IMR-90 (cell line): ENCODE data around the gene GBE1. TPM values are rescaled to one million over a fixed set of nuclear protein-coding genes. Genes with fewer than 3 reads are reported as not detected.
A peak's percentile ranks its signal among the peaks of the same experiment; 100 is the strongest.
"Not testable (repeated sequence)": the region's sequence is repeated elsewhere in the genome, so short reads cannot be mapped to it uniquely, and the experiment has no call there.

Experiments used
- ATAC-seq: fragments of 200-7000 bp; cut with Tn5 transposase; 2 replicates; pipeline ENCODE4 v1.9.1; 2020; ENCODE audit warnings: low read depth, mild to moderate bottlenecking, moderate library complexity
- BruUV-seq: library from RNA; stranded (reverse); fragments of 400-500 nt; replicated peaks from 2 replicates; lab custom pipeline; 2021; lab: Mats Ljungman, UMichigan
- CTCF ChIA-PET: fragments of 300-600 bp; formaldehyde crosslinking; extraction: SDS; loops from one replicate; lab custom pipeline; 2021; ENCODE audit warnings: antibody characterized with exemption; lab: Yijun Ruan, JAX
- POLR2A ChIA-PET: fragments of 300-600 bp; sonication (Branson Sonifier 250); formaldehyde crosslinking; loops from one replicate; lab custom pipeline; 2022; ENCODE audit warnings: antibody characterized with exemption; ENCODE audit not compliant: unreplicated experiment; lab: Charles Lee
- DNase-seq: peaks from one replicate; pipeline ENCODE4 v3.0.0; 2013
- H2AFZ ChIP-seq: replicated peaks from 2 replicates; pipeline ENCODE3; 2013; ENCODE audit warnings: low read length, mild to moderate bottlenecking; ENCODE audit not compliant: poor library complexity
- H2AK5ac ChIP-seq: 2 replicates; pipeline ENCODE4 v1.6.1; 2013; ENCODE audit warnings: low read depth, low read length, inconsistent platforms
- H2AK9ac ChIP-seq: replicated peaks from 2 replicates; pipeline ENCODE3; 2013; ENCODE audit warnings: mild to moderate bottlenecking, low read depth, low read length, moderate library complexity; ENCODE audit not compliant: poor library complexity
- H2BK120ac ChIP-seq: 2 replicates; pipeline ENCODE4 v1.6.1; 2013; ENCODE audit warnings: low read depth, low read length, inconsistent platforms
- H2BK15ac ChIP-seq: 3 replicates; pipeline ENCODE4 v1.6.1; 2013; ENCODE audit warnings: low read depth, low read length, inconsistent platforms
- H2BK20ac ChIP-seq: 2 replicates; pipeline ENCODE4 v1.6.1; 2013; ENCODE audit warnings: low read depth, mild to moderate bottlenecking, inconsistent platforms, low read length, moderate library complexity
- H2BK5ac ChIP-seq: 2 replicates; pipeline ENCODE4 v1.6.1; 2013; ENCODE audit warnings: mild to moderate bottlenecking, low read depth, low read length, inconsistent platforms; ENCODE audit not compliant: poor library complexity, severe bottlenecking
- H3K14ac ChIP-seq: replicated peaks from 2 replicates; pipeline ENCODE4 v1.6.1; 2013; ENCODE audit warnings: low read depth, low read length, inconsistent platforms
- H3K18ac ChIP-seq: 2 replicates; pipeline ENCODE4 v1.6.1; 2013; ENCODE audit warnings: low read depth, low read length, control low read depth
- H3K23ac ChIP-seq: 2 replicates; pipeline ENCODE4 v1.6.1; 2013; ENCODE audit warnings: low read depth, low read length, inconsistent platforms
- H3K27ac ChIP-seq: 2 replicates; pipeline ENCODE4 v1.5.1; 2013; ENCODE audit warnings: mild to moderate bottlenecking, control low read depth, low read length; ENCODE audit not compliant: insufficient read depth
- H3K27me3 ChIP-seq: 2 replicates; pipeline ENCODE4 v1.6.1; 2013; ENCODE audit warnings: low read length; ENCODE audit not compliant: control insufficient read depth, insufficient read depth
- H3K36me3 ChIP-seq: 2 replicates; pipeline ENCODE4 v1.6.1; 2013; ENCODE audit warnings: low read length, mixed read lengths; ENCODE audit not compliant: control insufficient read depth, insufficient read depth
- H3K4ac ChIP-seq: 2 replicates; pipeline ENCODE4 v1.6.1; 2013; ENCODE audit warnings: low read depth, low read length, inconsistent platforms
- H3K4me1 ChIP-seq: 2 replicates; pipeline ENCODE4 v1.6.1; 2013; ENCODE audit warnings: low read length, mixed read lengths; ENCODE audit not compliant: control insufficient read depth, insufficient read depth
- H3K4me2 ChIP-seq: 2 replicates; pipeline ENCODE4 v1.6.1; 2013; ENCODE audit warnings: low read depth, mild to moderate bottlenecking, control low read depth, low read length, moderate library complexity
- H3K4me3 ChIP-seq: 2 replicates; pipeline ENCODE4 v1.5.1; 2013; ENCODE audit warnings: low read depth, mild to moderate bottlenecking, control low read depth, low read length, moderate library complexity; ENCODE audit not compliant: insufficient read depth
- H3K56ac ChIP-seq: 2 replicates; pipeline ENCODE4 v1.6.1; 2013; ENCODE audit warnings: low read length, inconsistent platforms; ENCODE audit not compliant: insufficient read depth; ENCODE audit errors: extremely low read depth
- H3K79me1 ChIP-seq, 2 experiments: 2 replicates each; pipeline ENCODE4 v1.6.1; 2013; ENCODE audit warnings: low read length in 2 of 2, inconsistent platforms in 1 of 2, low read depth in 1 of 2
- H3K9ac ChIP-seq: 2 replicates; pipeline ENCODE4 v1.6.1; 2013; ENCODE audit warnings: low read depth, low read length, control low read depth
- H3K9me1 ChIP-seq: 2 replicates; pipeline ENCODE4 v1.6.1; 2013; ENCODE audit warnings: low read length, inconsistent platforms; ENCODE audit not compliant: insufficient read depth
- H3K9me3 ChIP-seq: 2 replicates; pipeline ENCODE4 v1.6.1; 2013; ENCODE audit warnings: low read length; ENCODE audit not compliant: control insufficient read depth, insufficient read depth
- H4K20me1 ChIP-seq: 2 replicates; pipeline ENCODE4 v1.6.1; 2013; ENCODE audit warnings: low read length, inconsistent platforms; ENCODE audit not compliant: insufficient read depth
- H4K5ac ChIP-seq: 2 replicates; pipeline ENCODE4 v1.6.1; 2013; ENCODE audit warnings: mild to moderate bottlenecking, low read depth, low read length, control low read depth
- H4K8ac ChIP-seq, 2 experiments: 2 replicates each; pipeline ENCODE4 v1.6.1; 2013; ENCODE audit warnings: low read depth in 2 of 2, low read length in 2 of 2, control low read depth in 1 of 2, inconsistent platforms in 1 of 2
- H4K91ac ChIP-seq: 2 replicates; pipeline ENCODE4 v1.6.1; 2013; ENCODE audit warnings: low read depth, low read length, inconsistent platforms; ENCODE audit not compliant: insufficient read depth
- WGBS, 2 experiments: methylation state at CpG; one replicate each; pipeline versions ENCODE4 v1.1.5 to v1.1.7; 2013; ENCODE audit warnings: missing lambda C conversion rate in 2 of 2; ENCODE audit not compliant: insufficient read length in 1 of 2; ENCODE audit errors: extremely low coverage in 2 of 2; 5-methylcytosine and 5-hydroxymethylcytosine counted together
- dilution Hi-C: fragments of 300-500 bp; cut with HindIII; formaldehyde crosslinking; loops from one replicate; pipeline ENCODE4 v1.14.3; 2018; ENCODE audit warnings: low sequenced_read_pairs; ENCODE audit not compliant: unreplicated experiment
- in situ Hi-C: fragments of 300-500 bp; cut with MboI; formaldehyde crosslinking; loops from 3 replicates; pipeline ENCODE4 v1.14.3; 2019; ENCODE audit warnings: low sequenced_read_pairs, inconsistent platforms, mixed read lengths
- intact Hi-C: fragments of 100-400 bp; cut with micrococcal nuclease; formaldehyde crosslinking; loops from 2 replicates; pipeline ENCODE4 v1.10.0; 2022
- polyA plus RNA-seq, 3 experiments: library from polyadenylated mRNA; depleted of rRNA; stranded (reverse); fragments of >200 nt; gene quantifications; 2 replicates each; pipeline ENCODE4 v1.2.3, GENCODE V29; 2012; ENCODE audit warnings: low replicate concordance in 1 of 3
- total RNA-seq: library from RNA; depleted of rRNA; stranded (reverse); fragments of >200 nt; gene quantifications from 2 replicates; pipeline ENCODE4 v1.2.3, GENCODE V29; 2012

Gene GBE1
- total and polyA plus RNA-seq, 2 of the 4 experiments (the other 2 are of a cell fraction): 36.7 to 90.3 TPM

- H3K9me3 ChIP-seq, H3K27me3 ChIP-seq, dilution Hi-C loops, ATAC-seq, H4K91ac ChIP-seq, H3K9me1 ChIP-seq, H3K14ac ChIP-seq, H4K20me1 ChIP-seq, H3K36me3 ChIP-seq, H3K56ac ChIP-seq, H3K9ac ChIP-seq, BruUV-seq, H2AFZ ChIP-seq, CTCF ChIA-PET, DNase-seq, H3K4me1 ChIP-seq, intact Hi-C loops, in situ Hi-C loops, H3K4me3 ChIP-seq, POLR2A ChIA-PET, H2AK9ac ChIP-seq: not testable (repeated sequence)
- Histone ChIP-seq H2AK5ac (peak overlapping the region; percentile 75), H2BK5ac (peak overlapping the region; percentile 98), H3K27ac (peak overlapping the region; percentile 28; the same call in 1 of the 2 replicates), H3K79me1 (peaks cover 18 to 39% of the 10 kb centered on the region in 2 experiments), H3K18ac (peak overlapping the region; percentile 52; the same call in 1 of the 2 replicates), H3K4me2 (peak overlapping the region; percentile 32; the same call in 1 of the 2 replicates), H2BK20ac (peak overlapping the region; percentile 49; the same call in 1 of the 2 replicates), H2BK120ac (peak overlapping the region; percentile 55; the same call in 1 of the 2 replicates), H3K4ac (peak overlapping the region; percentile 47; the same call in 1 of the 2 replicates), H4K5ac (peak overlapping the region; percentile 46), H4K8ac (peak overlapping the region in 1 of 2 experiments; percentile 48; a peak in 2 of 4 replicates), H3K23ac (0 out of 2 replicates have a peak overlapping the region, but pooled peaks have one; percentile 42), H2BK15ac (peak overlapping the region; percentile 10; the same call in 1 of the 3 replicates)
- WGBS, 2 experiments: no CpG with 5 or more reads among the region's 4 CpGs
Measured at GRCh38 chr3:81758771-81759170, 2.7 kb downstream of the GBE1 start.
